Measurements from ENCODE around the gene YPEL5.

DNA sequence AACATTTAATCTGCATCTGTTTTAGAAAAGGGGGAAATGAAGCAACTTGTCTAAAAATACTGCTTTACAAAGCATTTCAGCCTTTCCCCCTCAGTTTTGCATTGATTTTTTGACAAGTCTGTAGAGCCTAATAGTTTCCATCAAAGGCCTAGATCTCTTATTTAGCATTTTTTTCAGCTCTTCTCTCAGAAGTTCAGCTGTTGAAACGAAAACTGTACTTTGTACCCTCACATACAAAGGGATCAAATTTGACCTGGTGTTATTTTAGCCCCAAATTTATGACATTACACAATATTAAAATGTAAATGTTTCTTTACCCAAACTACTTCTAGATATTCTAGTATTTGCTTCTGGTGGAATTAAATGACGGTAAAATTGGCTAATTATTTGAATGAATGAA lies 13.0 kb downstream of the YPEL5 start:
- TF ChIP-seq CTCF (conservative IDR thresholded peaks at IDR 0.05 in 1 of 2, IDR thresholded peaks at IDR 0.05 in 1 of 2; ENCODE audit: low read depth in 1 of 2, low read length in 2 of 2), result no peak
- no peak for TF ChIP-seq EZH2 (IDR thresholded peaks at IDR 0.05; ENCODE audit: low read length, missing control alignments)

Data from fibroblast of lung (primary cell).